GM20000 (cell line): ENCODE results near the gene PKM.

ENCODE experiments used
- DNase-seq: peaks from one replicate; pipeline ENCODE4 v3.0.0; 2012; ENCODE audit warnings: low spot score
- TF ChIP-seq, protein P1 (sequence below): IDR thresholded peaks from 2 replicates; pipeline ENCODE4 v1.5.1; 2012; ENCODE audit warnings: mild to moderate bottlenecking, control low read depth; ENCODE audit errors: extremely low read depth, missing control alignments

The PKM gene

DNA sequence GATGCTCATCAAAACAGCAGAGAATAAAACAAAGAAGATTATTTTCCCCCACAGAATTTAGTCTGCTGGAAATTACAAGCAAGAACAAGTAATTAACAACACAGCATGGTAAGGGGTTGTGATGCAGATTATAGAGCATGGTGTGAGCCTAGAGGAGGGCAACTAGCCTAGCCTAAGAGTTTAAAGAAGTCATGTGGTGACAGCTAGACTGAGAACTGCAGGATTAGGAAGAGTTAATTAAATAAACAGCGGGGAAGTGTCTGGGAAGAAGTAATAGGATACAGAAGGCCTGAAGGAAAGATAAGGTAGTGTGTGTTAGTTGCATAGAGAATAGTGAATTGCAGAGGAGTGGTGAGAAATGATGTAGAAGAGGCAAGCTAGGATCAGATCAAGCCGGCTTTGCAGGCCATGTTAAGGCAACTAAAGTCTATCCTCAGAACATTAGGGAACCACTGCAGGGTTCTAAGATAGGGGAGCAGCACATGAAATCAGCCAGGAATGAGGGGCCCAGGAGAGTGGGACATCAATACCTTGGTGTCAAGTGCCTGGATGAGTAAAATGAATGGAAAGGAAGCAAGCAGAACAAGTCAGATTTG is 11.9 kb upstream of the PKM start:
- TF ChIP-seq, protein P1, sequence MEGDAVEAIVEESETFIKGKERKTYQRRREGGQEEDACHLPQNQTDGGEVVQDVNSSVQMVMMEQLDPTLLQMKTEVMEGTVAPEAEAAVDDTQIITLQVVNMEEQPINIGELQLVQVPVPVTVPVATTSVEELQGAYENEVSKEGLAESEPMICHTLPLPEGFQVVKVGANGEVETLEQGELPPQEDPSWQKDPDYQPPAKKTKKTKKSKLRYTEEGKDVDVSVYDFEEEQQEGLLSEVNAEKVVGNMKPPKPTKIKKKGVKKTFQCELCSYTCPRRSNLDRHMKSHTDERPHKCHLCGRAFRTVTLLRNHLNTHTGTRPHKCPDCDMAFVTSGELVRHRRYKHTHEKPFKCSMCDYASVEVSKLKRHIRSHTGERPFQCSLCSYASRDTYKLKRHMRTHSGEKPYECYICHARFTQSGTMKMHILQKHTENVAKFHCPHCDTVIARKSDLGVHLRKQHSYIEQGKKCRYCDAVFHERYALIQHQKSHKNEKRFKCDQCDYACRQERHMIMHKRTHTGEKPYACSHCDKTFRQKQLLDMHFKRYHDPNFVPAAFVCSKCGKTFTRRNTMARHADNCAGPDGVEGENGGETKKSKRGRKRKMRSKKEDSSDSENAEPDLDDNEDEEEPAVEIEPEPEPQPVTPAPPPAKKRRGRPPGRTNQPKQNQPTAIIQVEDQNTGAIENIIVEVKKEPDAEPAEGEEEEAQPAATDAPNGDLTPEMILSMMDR: no peak
- no peak for DNase-seq

DNA sequence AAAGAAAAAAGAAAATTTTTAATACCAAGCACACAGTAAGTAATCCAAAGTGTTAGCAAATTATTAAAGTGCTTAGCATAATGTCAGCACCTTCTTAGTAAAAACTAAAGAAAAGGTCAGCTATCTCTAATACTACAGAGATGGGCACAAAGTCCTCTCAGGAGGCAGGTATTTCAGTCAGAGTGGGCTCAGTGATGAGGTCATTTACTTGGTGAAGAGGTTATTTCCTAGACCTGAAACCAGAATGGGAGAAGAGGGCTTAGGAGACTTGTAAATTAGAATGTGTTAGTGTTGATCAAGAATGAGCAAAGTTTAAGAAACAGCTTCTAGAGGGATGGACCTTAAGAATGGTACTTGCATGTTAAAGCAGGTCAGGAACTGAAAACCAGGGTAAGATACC is 8.7 kb upstream of the PKM start:
- TF ChIP-seq, protein P1: no peak

DNA sequence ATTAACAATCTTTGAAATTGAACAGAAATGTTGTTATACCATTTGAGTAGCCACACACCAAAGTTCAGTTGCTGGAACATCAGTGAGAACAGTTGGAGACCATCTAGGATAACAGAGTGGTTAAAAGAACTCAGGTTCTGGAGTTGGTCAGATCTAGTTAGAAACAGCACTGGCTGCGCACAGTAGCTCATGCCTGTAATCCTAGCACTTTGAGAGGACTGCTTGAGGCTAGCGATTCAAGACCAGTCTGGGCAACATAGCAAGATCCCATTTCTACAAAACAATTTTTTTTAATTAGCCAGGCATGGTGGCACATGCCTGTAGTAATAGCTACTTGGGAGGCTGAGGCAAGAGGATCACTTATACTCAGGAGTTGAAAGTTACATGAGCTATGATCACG is 7.6 kb upstream of the PKM start:
- TF ChIP-seq, protein P1: no peak

More for the DNA sequence above, 8.7 kb upstream of the PKM start:
- DNase-seq: no peak

DNA sequence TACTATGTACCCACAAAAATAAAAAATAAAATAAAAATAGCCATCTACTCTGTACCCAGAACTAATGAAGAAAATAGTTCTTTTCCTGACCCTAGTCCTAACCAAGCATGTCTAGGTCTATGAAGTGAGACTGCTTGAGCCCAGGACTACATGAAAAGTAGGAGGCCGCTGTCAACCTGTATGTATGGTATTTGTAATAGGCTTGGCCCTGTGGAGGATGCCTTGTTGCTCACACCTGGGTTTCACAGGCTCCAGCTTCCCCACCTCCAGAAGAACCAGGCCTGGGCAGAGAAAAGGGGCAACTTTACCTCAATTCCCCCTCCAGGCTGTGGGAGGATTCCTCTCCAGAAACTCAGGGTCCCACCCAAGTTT is 6.8 kb upstream of the PKM start:
- TF ChIP-seq, protein P1: no peak
- no peak for DNase-seq

More for the DNA sequence above, 7.6 kb upstream of the PKM start:
- DNase-seq: no peak

DNA sequence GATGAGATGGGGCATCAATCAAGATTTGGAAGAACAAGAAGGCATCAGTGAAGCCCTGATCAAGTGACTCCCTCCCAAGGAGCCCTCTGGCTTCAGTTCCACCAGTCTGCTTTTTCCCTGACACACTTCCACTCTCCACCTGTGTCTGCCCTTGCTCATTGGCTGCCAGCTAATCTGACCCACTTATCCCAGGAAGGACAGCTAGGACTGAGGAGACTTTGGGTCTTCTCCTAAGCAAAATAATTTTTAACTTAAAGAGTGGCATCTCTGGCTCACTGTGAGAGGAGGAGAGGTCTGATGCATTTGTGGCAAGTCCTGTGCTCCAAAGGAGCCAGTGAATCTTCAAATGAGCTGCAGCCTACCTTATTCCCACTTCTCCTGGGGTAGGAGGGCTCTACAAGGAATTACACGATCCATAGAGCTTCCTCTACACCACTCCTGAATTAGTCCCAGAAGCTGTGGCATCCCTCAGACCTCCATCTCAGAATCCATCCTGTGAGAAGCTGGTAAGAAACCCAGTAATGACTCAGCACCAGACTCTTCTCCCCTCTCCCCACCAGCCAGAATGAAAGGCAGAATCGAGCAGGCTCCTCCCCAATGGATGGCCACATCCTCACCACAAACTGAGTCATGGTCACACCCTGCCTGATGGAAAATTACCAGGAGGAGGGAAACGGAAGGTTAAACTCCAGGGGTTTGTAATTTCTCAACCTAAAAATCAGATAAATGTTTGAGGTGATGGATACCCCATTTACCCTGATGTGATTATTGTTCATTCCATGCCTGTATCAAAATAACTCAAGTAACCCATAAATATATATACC is 6.3 kb upstream of the PKM start:
- peak; percentile 56 for DNase-seq

DNA sequence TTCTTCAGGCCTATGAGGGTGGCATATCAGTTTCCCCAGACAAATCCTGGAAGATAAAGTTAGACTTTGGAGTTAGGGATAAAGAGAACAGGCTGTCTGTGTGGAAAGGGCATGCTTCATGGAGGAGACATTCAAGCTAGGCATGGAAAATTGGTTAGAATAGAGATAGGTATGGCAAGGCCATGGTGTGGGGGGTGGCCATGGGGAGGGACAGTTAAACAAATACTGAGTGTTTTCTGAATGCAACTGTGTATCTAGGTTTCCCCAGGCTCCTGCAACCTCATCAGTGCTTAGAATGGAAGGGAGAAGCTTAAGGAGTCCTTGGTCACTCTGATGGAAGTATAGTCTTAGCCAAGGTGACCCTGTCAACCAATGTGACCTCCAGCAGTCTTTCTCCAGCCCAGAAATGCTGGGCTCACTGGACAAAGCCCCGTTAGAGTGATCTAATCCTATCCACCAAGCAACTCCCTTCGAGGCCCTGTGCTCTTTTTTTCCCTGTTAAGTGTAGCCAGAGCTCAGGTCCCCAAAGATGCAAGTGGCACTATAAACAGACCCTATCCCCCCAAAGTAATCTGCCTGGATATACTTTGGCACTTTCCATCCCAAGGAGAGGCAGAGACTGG is 5.5 kb upstream of the PKM start:
- DNase-seq: no peak
- TF ChIP-seq, protein P1: no peak

More for the DNA sequence above, 6.3 kb upstream of the PKM start:
- TF ChIP-seq, protein P1: no peak

DNA sequence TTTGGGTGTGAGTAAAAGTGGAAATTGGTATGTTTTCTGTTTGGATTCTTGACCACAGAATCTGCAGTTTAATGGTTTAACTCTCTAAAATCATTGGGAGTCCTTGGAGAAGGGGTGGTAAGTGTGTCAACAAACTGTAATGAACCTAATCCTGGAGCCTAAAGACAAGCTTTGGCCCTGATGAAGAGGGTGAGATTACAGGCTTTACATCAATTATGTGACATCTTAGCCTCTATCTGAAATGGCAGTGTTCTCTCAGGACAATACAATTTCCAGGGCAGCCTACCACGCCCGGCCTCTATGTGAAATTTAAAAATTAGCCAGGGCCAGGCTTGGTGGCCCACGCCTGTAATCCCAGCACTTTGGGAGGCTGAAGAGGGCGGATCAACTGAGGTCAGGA is 4.3 kb upstream of the PKM start:
- DNase-seq: no peak
- TF ChIP-seq, protein P1: no peak
